SK-N-SH treated with all-trans-retinoic acid at 6 μM for 48 hours (cell line): ENCODE results near the gene PPARGC1A.

ENCODE experiments used
- ATAC-seq: fragments of 200-7000 bp; cut with Tn5 transposase; 3 replicates; pipeline ENCODE4 v1.9.1; 2020; ENCODE audit warnings: mild to moderate bottlenecking, moderate library complexity
- ARNTL ChIP-seq: fragments of 450-650 bp; formaldehyde crosslinking; IDR thresholded peaks from 2 replicates; pipeline ENCODE4 v1.5.0; 2020; ENCODE audit warnings: low read depth, mild to moderate bottlenecking, moderate library complexity, borderline replicate concordance
- ESRRG ChIP-seq: fragments of 250-450 bp; sonication (Bioruptor Pico); IDR thresholded peaks from 2 replicates; pipeline ENCODE4 v1.6.1; 2021; ENCODE audit warnings: mild to moderate bottlenecking
- GLIS3 ChIP-seq: fragments of 250-450 bp; sonication (Bioruptor Pico); IDR thresholded peaks from 2 replicates; pipeline ENCODE4 v1.5.0; 2020; ENCODE audit warnings: mild to moderate bottlenecking, moderate library complexity
- ISL1 ChIP-seq: fragments of 250-450 bp; sonication (Bioruptor Pico); IDR thresholded peaks from 2 replicates; pipeline ENCODE4 v2.1.2; 2022; ENCODE audit warnings: mild to moderate bottlenecking, moderate library complexity
- OSR1 ChIP-seq: fragments of 250-450 bp; sonication (Bioruptor Pico); IDR thresholded peaks from 2 replicates; pipeline ENCODE4 v1.8.0; 2022; ENCODE audit warnings: moderate library complexity, mild to moderate bottlenecking, inconsistent platforms
- POU6F1 ChIP-seq: fragments of 250-450 bp; sonication (Bioruptor Pico); IDR thresholded peaks from 2 replicates; pipeline ENCODE4 v1.8.0; 2021; ENCODE audit warnings: low read depth, mild to moderate bottlenecking, moderate library complexity, borderline replicate concordance
- PPARA ChIP-seq: fragments of 250-450 bp; sonication (Bioruptor Pico); IDR thresholded peaks from 2 replicates; pipeline ENCODE4 v1.5.0; 2020; ENCODE audit warnings: mild to moderate bottlenecking, borderline replicate concordance
- RARB ChIP-seq: fragments of 250-450 bp; sonication (Bioruptor Pico); IDR thresholded peaks from 2 replicates; pipeline ENCODE4 v1.8.0; 2021; ENCODE audit warnings: mild to moderate bottlenecking, moderate library complexity
- SNAI2 ChIP-seq: fragments of 250-450 bp; sonication (Bioruptor Pico); IDR thresholded peaks from 2 replicates; pipeline ENCODE4 v1.5.0; 2020; ENCODE audit warnings: mild to moderate bottlenecking, moderate library complexity
- TCF4 ChIP-seq: fragments of 250-450 bp; sonication (Bioruptor Pico); IDR thresholded peaks from 2 replicates; pipeline ENCODE4 v1.8.0; 2021; ENCODE audit warnings: mild to moderate bottlenecking, moderate library complexity, borderline replicate concordance
- TOX ChIP-seq: fragments of 250-450 bp; sonication (Bioruptor Pico); IDR thresholded peaks from 2 replicates; pipeline ENCODE4 v1.8.0; 2021; ENCODE audit warnings: mild to moderate bottlenecking, moderate library complexity, borderline replicate concordance
- ZC3H10 ChIP-seq: fragments of 250-450 bp; sonication (Bioruptor Pico); IDR thresholded peaks from 2 replicates; pipeline ENCODE4 v1.5.1; 2021; ENCODE audit warnings: mild to moderate bottlenecking, moderate library complexity
- ZFP3 ChIP-seq: fragments of 250-450 bp; sonication (Bioruptor Pico); IDR thresholded peaks from 2 replicates; pipeline ENCODE4 v1.5.0; 2020; ENCODE audit warnings: mild to moderate bottlenecking, moderate library complexity
- ZNF565 ChIP-seq: fragments of 450-650 bp; formaldehyde crosslinking; conservative IDR thresholded peaks from 2 replicates; pipeline ENCODE4 v1.5.0; 2020; ENCODE audit warnings: low read depth, mild to moderate bottlenecking, moderate library complexity
- ZNF70 ChIP-seq: fragments of 450-650 bp; formaldehyde crosslinking; IDR thresholded peaks from 2 replicates; pipeline ENCODE4 v1.5.0; 2020; ENCODE audit warnings: mild to moderate bottlenecking, moderate library complexity
- ZNF8 ChIP-seq: fragments of 450-650 bp; formaldehyde crosslinking; IDR thresholded peaks from 2 replicates; pipeline ENCODE4 v1.5.0; 2020; ENCODE audit warnings: mild to moderate bottlenecking, moderate library complexity
- TF ChIP-seq, protein P1 (sequence below): fragments of 250-450 bp; sonication (Bioruptor Pico); IDR thresholded peaks from 2 replicates; pipeline ENCODE4 v1.8.0; 2020; ENCODE audit warnings: mild to moderate bottlenecking, moderate library complexity, borderline replicate concordance
- TF ChIP-seq, protein P2 (sequence below): fragments of 250-450 bp; sonication (Bioruptor Pico); IDR thresholded peaks from 2 replicates; pipeline ENCODE4 v1.5.0; 2020; ENCODE audit warnings: mild to moderate bottlenecking, moderate library complexity

PPARGC1A gene

DNA sequence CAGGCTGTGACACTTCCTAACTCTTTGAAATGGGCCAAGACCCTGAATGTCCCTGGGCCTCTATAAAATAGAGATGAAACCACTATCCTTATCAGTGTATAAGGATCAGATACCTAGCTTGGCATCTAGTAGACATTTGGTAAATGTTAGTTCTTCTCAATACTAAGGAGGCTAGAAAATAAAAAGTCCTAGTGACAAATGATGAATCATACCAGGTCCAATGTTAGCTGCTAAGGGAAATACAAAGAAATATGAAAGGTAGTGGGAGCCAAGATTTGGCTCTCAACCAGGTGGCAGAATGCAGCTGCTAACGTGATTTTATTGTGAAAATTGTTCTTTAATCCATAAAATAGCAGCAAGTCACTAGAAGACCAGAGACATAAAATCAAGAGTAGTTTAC lies 19.8 kb upstream of the PPARGC1A start:
- ATAC-seq: no peak
- TF ChIP-seq RARB (CRISPR knock-in tag) (no peak), TOX (no peak), ESRRG (CRISPR knock-in tag) (no peak), PPARA (CRISPR knock-in tag) (no peak), ZNF70 (no peak), SNAI2 (CRISPR knock-in tag) (no peak), OSR1 (CRISPR knock-in tag) (no peak), ISL1 (no peak), ZC3H10 (no peak), GLIS3 (CRISPR knock-in tag) (no peak)
- TF ChIP-seq, protein P1, sequence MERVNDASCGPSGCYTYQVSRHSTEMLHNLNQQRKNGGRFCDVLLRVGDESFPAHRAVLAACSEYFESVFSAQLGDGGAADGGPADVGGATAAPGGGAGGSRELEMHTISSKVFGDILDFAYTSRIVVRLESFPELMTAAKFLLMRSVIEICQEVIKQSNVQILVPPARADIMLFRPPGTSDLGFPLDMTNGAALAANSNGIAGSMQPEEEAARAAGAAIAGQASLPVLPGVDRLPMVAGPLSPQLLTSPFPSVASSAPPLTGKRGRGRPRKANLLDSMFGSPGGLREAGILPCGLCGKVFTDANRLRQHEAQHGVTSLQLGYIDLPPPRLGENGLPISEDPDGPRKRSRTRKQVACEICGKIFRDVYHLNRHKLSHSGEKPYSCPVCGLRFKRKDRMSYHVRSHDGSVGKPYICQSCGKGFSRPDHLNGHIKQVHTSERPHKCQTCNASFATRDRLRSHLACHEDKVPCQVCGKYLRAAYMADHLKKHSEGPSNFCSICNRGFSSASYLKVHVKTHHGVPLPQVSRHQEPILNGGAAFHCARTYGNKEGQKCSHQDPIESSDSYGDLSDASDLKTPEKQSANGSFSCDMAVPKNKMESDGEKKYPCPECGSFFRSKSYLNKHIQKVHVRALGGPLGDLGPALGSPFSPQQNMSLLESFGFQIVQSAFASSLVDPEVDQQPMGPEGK: no peak
- TF ChIP-seq, protein P2, sequence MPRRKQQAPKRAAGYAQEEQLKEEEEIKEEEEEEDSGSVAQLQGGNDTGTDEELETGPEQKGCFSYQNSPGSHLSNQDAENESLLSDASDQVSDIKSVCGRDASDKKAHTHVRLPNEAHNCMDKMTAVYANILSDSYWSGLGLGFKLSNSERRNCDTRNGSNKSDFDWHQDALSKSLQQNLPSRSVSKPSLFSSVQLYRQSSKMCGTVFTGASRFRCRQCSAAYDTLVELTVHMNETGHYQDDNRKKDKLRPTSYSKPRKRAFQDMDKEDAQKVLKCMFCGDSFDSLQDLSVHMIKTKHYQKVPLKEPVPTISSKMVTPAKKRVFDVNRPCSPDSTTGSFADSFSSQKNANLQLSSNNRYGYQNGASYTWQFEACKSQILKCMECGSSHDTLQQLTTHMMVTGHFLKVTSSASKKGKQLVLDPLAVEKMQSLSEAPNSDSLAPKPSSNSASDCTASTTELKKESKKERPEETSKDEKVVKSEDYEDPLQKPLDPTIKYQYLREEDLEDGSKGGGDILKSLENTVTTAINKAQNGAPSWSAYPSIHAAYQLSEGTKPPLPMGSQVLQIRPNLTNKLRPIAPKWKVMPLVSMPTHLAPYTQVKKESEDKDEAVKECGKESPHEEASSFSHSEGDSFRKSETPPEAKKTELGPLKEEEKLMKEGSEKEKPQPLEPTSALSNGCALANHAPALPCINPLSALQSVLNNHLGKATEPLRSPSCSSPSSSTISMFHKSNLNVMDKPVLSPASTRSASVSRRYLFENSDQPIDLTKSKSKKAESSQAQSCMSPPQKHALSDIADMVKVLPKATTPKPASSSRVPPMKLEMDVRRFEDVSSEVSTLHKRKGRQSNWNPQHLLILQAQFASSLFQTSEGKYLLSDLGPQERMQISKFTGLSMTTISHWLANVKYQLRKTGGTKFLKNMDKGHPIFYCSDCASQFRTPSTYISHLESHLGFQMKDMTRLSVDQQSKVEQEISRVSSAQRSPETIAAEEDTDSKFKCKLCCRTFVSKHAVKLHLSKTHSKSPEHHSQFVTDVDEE (CRISPR knock-in tag): no peak

- TF ChIP-seq ZNF8 (CRISPR knock-in tag): no peak
- TF ChIP-seq OSR1 (CRISPR knock-in tag): no peak
- TF ChIP-seq, protein P1: no peak
- TF ChIP-seq, protein P2 (CRISPR knock-in tag): no peak
- no peak for TF ChIP-seq ZNF70
- TF ChIP-seq POU6F1: no peak
- no peak for TF ChIP-seq TOX
- TF ChIP-seq ZC3H10: no peak
- TF ChIP-seq SNAI2 (CRISPR knock-in tag): no peak
- TF ChIP-seq PPARA (CRISPR knock-in tag): no peak
- ATAC-seq: no peak
Measured at GRCh38 chr4:23906839-23907238, 17.0 kb upstream of the PPARGC1A start.

DNA sequence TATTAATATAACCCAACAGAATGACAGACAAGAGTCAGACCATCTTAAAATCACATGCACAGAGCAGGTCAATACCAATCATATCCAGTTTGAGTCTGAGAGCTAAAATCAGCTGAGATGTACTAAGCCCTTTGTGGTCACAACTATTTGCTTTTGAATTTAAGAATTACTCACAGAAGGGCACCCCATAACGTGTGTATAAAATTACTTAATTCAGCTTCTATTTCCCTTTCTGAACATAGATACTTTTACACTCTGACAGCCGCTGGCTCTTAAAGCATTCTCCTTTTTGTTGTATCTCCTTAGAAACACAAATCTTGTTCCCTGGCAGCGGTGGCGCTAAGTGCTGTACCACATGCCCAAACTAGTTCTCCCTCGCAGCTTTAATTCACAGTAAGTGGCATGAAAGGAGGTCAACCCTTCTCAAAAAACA lies 14.8 kb upstream of the PPARGC1A start:
- no peak for ATAC-seq
- no peak for TF ChIP-seq PPARA (CRISPR knock-in tag)
- TF ChIP-seq ARNTL (CRISPR knock-in tag): no peak
- no peak for TF ChIP-seq ZNF565
- TF ChIP-seq, protein P2 (CRISPR knock-in tag): no peak
- TF ChIP-seq ZFP3: no peak
- no peak for TF ChIP-seq TCF4 (CRISPR knock-in tag)
- no peak for TF ChIP-seq GLIS3 (CRISPR knock-in tag)
- TF ChIP-seq ZNF8 (CRISPR knock-in tag): no peak
- TF ChIP-seq, protein P1: no peak
- TF ChIP-seq ESRRG (CRISPR knock-in tag): no peak
- no peak for TF ChIP-seq RARB (CRISPR knock-in tag)
- no peak for TF ChIP-seq SNAI2 (CRISPR knock-in tag)
- no peak for TF ChIP-seq ZNF70
- no peak for TF ChIP-seq POU6F1
